H1 (cell line): ENCODE results near the gene FHAD1. TPM values are rescaled to one million over a fixed set of nuclear protein-coding genes. Genes with fewer than 3 reads are reported as not detected.

Experiments used
- CTCF ChIA-PET: fragments of 300-600 bp; sonication (Branson Sonifier 250); formaldehyde crosslinking; loops from one replicate; lab custom pipeline; 2021; ENCODE audit not compliant: partially characterized antibody; lab: Charles Lee
- POLR2A ChIA-PET: fragments of 300-600 bp; sonication (Branson Sonifier 250); formaldehyde crosslinking; loops from one replicate; lab custom pipeline; 2021; ENCODE audit warnings: inconsistent platforms; ENCODE audit not compliant: partially characterized antibody; lab: Charles Lee
- DNase-seq, 2 experiments: peaks; one replicate each; pipeline versions ENCODE4 v3.0.0 to v3.0.0-alpha.2; 2010 to 2022; ENCODE audit warnings: low spot score in 2 of 2, low read depth in 1 of 2, mixed read lengths in 1 of 2
- FAIRE-seq: peaks from 2 replicates; lab custom pipeline; 2011; peaks lifted over from hg19 to GRCh38; lab: Jason Lieb, UNC
- H2AFZ ChIP-seq: 2 replicates; pipeline ENCODE4 v1.8.1; 2012; ENCODE audit warnings: low read length, inconsistent platforms
- H2AK5ac ChIP-seq: 2 replicates; pipeline ENCODE4 v1.6.1; 2013; ENCODE audit warnings: low read depth, low read length
- H2BK120ac ChIP-seq: replicated peaks from 2 replicates; pipeline ENCODE3; 2013; ENCODE audit warnings: low read depth, low read length, inconsistent platforms
- H2BK12ac ChIP-seq: 2 replicates; pipeline ENCODE4 v1.6.1; 2013; ENCODE audit warnings: low read depth, low read length
- H2BK15ac ChIP-seq: 2 replicates; pipeline ENCODE4 v1.6.1; 2013; ENCODE audit warnings: low read length
- H2BK20ac ChIP-seq: 2 replicates; pipeline ENCODE4 v1.6.1; 2013; ENCODE audit warnings: low read length
- H2BK5ac ChIP-seq: 2 replicates; pipeline ENCODE4 v1.6.1; 2013; ENCODE audit warnings: low read depth, low read length
- H3K14ac ChIP-seq: 2 replicates; pipeline ENCODE4 v1.6.1; 2013; ENCODE audit warnings: inconsistent platforms; ENCODE audit not compliant: insufficient read length
- H3K18ac ChIP-seq: 2 replicates; pipeline ENCODE4 v1.6.1; 2013; ENCODE audit warnings: low read length; ENCODE audit errors: extremely low read depth
- H3K23ac ChIP-seq: 2 replicates; pipeline ENCODE4 v1.6.1; 2013; ENCODE audit warnings: inconsistent platforms; ENCODE audit not compliant: insufficient read length
- H3K23me2 ChIP-seq: 2 replicates; pipeline ENCODE4 v1.6.1; 2013; ENCODE audit warnings: low read depth, low read length
- H3K27ac ChIP-seq: 2 replicates; pipeline ENCODE4 v1.6.1; 2011; ENCODE audit warnings: low read depth, low read length, inconsistent platforms
- H3K27me3 ChIP-seq, 4 experiments: replicated peaks in 1 of 4; 1 replicate in 1 of 4; 2 replicates in 3 of 4; pipeline versions ENCODE4 v1.6.1 to v1.8.1; 2011 to 2013; ENCODE audit warnings: low read length in 3 of 4, mild to moderate bottlenecking in 3 of 4, inconsistent platforms in 2 of 4, mixed read lengths in 2 of 4, moderate library complexity in 1 of 4; ENCODE audit not compliant: control insufficient read depth in 3 of 4, insufficient read depth in 3 of 4; ENCODE audit errors: extremely low read depth in 1 of 4
- H3K36me3 ChIP-seq, 4 experiments: 2 replicates each; pipeline versions ENCODE4 v1.6.1 to v1.8.1; 2011 to 2013; ENCODE audit warnings: mild to moderate bottlenecking in 4 of 4, low read length in 3 of 4, moderate library complexity in 2 of 4, control low read depth in 1 of 4, inconsistent platforms in 1 of 4; ENCODE audit not compliant: insufficient read depth in 4 of 4, control insufficient read depth in 2 of 4
- H3K4ac ChIP-seq: replicated peaks from 2 replicates; pipeline ENCODE3; 2013; ENCODE audit warnings: low read length, low read depth, mixed read lengths, inconsistent platforms; ENCODE audit not compliant: insufficient read length
- H3K4me1 ChIP-seq, 4 experiments: replicated peaks in 1 of 4; 1 replicate in 1 of 4; 2 replicates in 3 of 4; pipeline versions ENCODE4 v1.6.1 to v1.8.1; 2011 to 2013; ENCODE audit warnings: low read length in 3 of 4, inconsistent platforms in 2 of 4, mixed read lengths in 1 of 4; ENCODE audit not compliant: insufficient read depth in 4 of 4, control insufficient read depth in 3 of 4
- H3K4me2 ChIP-seq, 2 experiments: 2 replicates each; pipeline versions ENCODE4 v1.6.1 to v1.8.1; 2011 to 2013; ENCODE audit warnings: low read depth in 2 of 2, low read length in 2 of 2, control low read depth in 1 of 2, inconsistent platforms in 1 of 2, mild to moderate bottlenecking in 1 of 2; ENCODE audit not compliant: insufficient read depth in 1 of 2
- H3K4me3 ChIP-seq, 4 experiments: fragments of 200-600, 300-600 bp in 1 of 4; sonication (generic), shearing (Covaris generic), sonication (Bioruptor Twin) in 1 of 4; 2 replicates each; pipeline versions ENCODE4 v1.5.1 to v1.8.1; 2011 to 2016; ENCODE audit warnings: low read length in 4 of 4, low read depth in 3 of 4, control low read depth in 2 of 4, inconsistent platforms in 2 of 4, mild to moderate bottlenecking in 2 of 4, mixed read lengths in 1 of 4, moderate library complexity in 1 of 4; ENCODE audit not compliant: insufficient read depth in 2 of 4; ENCODE audit errors: extremely low read depth in 1 of 4
- H3K56ac ChIP-seq: replicated peaks from 2 replicates; pipeline ENCODE3; 2013; ENCODE audit warnings: low read depth, mild to moderate bottlenecking, mixed read lengths, low read length, inconsistent platforms; ENCODE audit not compliant: insufficient read length
- H3K79me1 ChIP-seq: 2 replicates; pipeline ENCODE4 v1.6.1; 2013; ENCODE audit warnings: low read depth, low read length, control low read depth
- H3K79me2 ChIP-seq, 2 experiments: 2 replicates each; pipeline versions ENCODE4 v1.6.1 to v1.8.1; 2012 to 2013; ENCODE audit warnings: low read length in 2 of 2, mild to moderate bottlenecking in 2 of 2, inconsistent platforms in 1 of 2; ENCODE audit not compliant: insufficient read depth in 2 of 2, control insufficient read depth in 1 of 2
- H3K9ac ChIP-seq, 4 experiments: replicated peaks in 1 of 4; 1 replicate in 1 of 4; 2 replicates in 3 of 4; pipeline versions ENCODE4 v1.6.1 to v1.8.1; 2011 to 2013; ENCODE audit warnings: low read depth in 3 of 4, low read length in 3 of 4, control low read depth in 2 of 4, mild to moderate bottlenecking in 2 of 4, moderate library complexity in 2 of 4, inconsistent platforms in 1 of 4; ENCODE audit errors: extremely low read depth in 1 of 4
- H3K9me3 ChIP-seq, 2 experiments: 2 replicates each; pipeline versions ENCODE4 v1.6.1 to v1.8.1; 2012 to 2013; ENCODE audit warnings: mild to moderate bottlenecking in 2 of 2, moderate library complexity in 2 of 2, control low read depth in 1 of 2, inconsistent platforms in 1 of 2, low read depth in 1 of 2, low read length in 1 of 2, mixed read lengths in 1 of 2; ENCODE audit not compliant: insufficient read depth in 2 of 2
- H4K20me1 ChIP-seq, 2 experiments: replicated peaks in 1 of 2; 2 replicates each; pipeline versions ENCODE3 to v1.8.1; 2011 to 2013; ENCODE audit warnings: inconsistent platforms in 2 of 2, low read length in 2 of 2, mild to moderate bottlenecking in 1 of 2; ENCODE audit not compliant: insufficient read depth in 2 of 2, control insufficient read depth in 1 of 2
- H4K5ac ChIP-seq: 2 replicates; pipeline ENCODE4 v1.6.1; 2013; ENCODE audit warnings: low read length, low read depth, mixed read lengths, inconsistent platforms; ENCODE audit not compliant: insufficient read length
- H4K8ac ChIP-seq: 2 replicates; pipeline ENCODE4 v1.8.0; 2013; ENCODE audit warnings: mild to moderate bottlenecking, moderate library complexity, low read length, inconsistent platforms; ENCODE audit not compliant: insufficient read depth; ENCODE audit errors: extremely low read depth
- H4K91ac ChIP-seq: replicated peaks from 2 replicates; pipeline ENCODE3; 2013; ENCODE audit warnings: low read length, mixed read lengths, inconsistent platforms; ENCODE audit not compliant: insufficient read length
- BCL11A ChIP-seq, 2 experiments: IDR thresholded peaks; one replicate each; pipeline ENCODE4 v1.6.1; 2011; ENCODE audit warnings: low read depth in 2 of 2, low read length in 2 of 2, mild to moderate bottlenecking in 2 of 2
- CTBP2 ChIP-seq: IDR thresholded peaks from 2 replicates; pipeline ENCODE4 v1.7.0; 2011; ENCODE audit warnings: borderline replicate concordance, mild to moderate bottlenecking, moderate library complexity, mixed read lengths, low read length; ENCODE audit not compliant: insufficient read depth, insufficient read length
- HDAC2 ChIP-seq, 2 experiments: fragments of 300-600 bp in 1 of 2; sonication (generic) in 1 of 2; IDR thresholded peaks; 2 replicates each; pipeline ENCODE4 v1.6.1; 2011 to 2012; ENCODE audit warnings: low read depth in 2 of 2, low read length in 2 of 2, mild to moderate bottlenecking in 2 of 2, moderate library complexity in 2 of 2, borderline replicate concordance in 1 of 2, inconsistent platforms in 1 of 2
- RNF2 ChIP-seq: fragments of 200-900, 300-1000 bp; sonication (generic); IDR thresholded peaks from 2 replicates; pipeline ENCODE4 v1.7.1; 2016; ENCODE audit warnings: borderline replicate concordance, low read depth, mild to moderate bottlenecking, antibody characterized with exemption, low read length; ENCODE audit not compliant: poor library complexity, severe bottlenecking; ENCODE audit errors: missing control alignments
- TAF7 ChIP-seq: optimal IDR thresholded peaks from 2 replicates; pipeline ENCODE3; 2011; ENCODE audit warnings: low read depth, mild to moderate bottlenecking, inconsistent platforms, low read length, moderate library complexity, borderline replicate concordance
- TBP ChIP-seq: IDR thresholded peaks from 2 replicates; pipeline ENCODE4 v1.6.1; 2011; ENCODE audit warnings: low read depth, low read length, improper control_type of control experiment
- TEAD4 ChIP-seq: IDR thresholded peaks from 2 replicates; pipeline ENCODE4 v1.6.1; 2012; ENCODE audit warnings: low read depth, low read length, inconsistent platforms, mixed read lengths
- ZNF274 ChIP-seq: IDR thresholded peaks from 2 replicates; pipeline ENCODE4 v1.7.0; 2012; ENCODE audit warnings: low read length, borderline replicate concordance; ENCODE audit errors: extremely low read depth
- WGBS, 2 experiments: shearing (Covaris generic) in 1 of 2; methylation state at CpG; one replicate each; pipeline versions ENCODE4 v1.1.6 to v1.1.7; 2013 to 2015; ENCODE audit warnings: low lambda C conversion rate in 2 of 2, mixed read lengths in 2 of 2, inconsistent platforms in 1 of 2, low coverage in 1 of 2, missing lambda C conversion rate in 1 of 2; ENCODE audit not compliant: insufficient replicate concordance in 2 of 2, insufficient coverage in 1 of 2, insufficient read length in 1 of 2; ENCODE audit errors: extremely low coverage in 1 of 2, missing lambda C conversion rate in 1 of 2; 5-methylcytosine and 5-hydroxymethylcytosine counted together
- polyA plus RNA-seq, 7 experiments: library from polyadenylated mRNA; depleted of rRNA in 3 of 7; stranded (reverse) in 5 of 7; unstranded in 2 of 7; fragments of >200 nt in 5 of 7; fragments of 200-250 nt in 2 of 7; gene quantifications; 1 replicate in 5 of 7; 2 replicates in 1 of 7; 4 replicates in 1 of 7; pipeline versions ENCODE4 v1.2.1 to v1.2.3, GENCODE V29; 2011 to 2013; ENCODE audit warnings: missing spikeins in 2 of 7, mixed read lengths in 2 of 7
- total RNA-seq: library from RNA; stranded (reverse); fragmentation: NEBNext Ultra II Directional; extraction: Animal tissue kit (Norgen Biotek cat#: 25700); gene quantifications from 2 replicates; pipeline ENCODE4 v1.2.1, GENCODE V29; 2021
- TF ChIP-seq, protein P1 (sequence below): IDR thresholded peaks from 2 replicates; pipeline ENCODE4 v1.6.1; 2012; ENCODE audit warnings: low read length, inconsistent platforms

FHAD1 gene
- total and polyA plus RNA-seq, 2 of the 8 experiments (the other 6 are each of a cell fraction or from before 2014, with no cell fraction given), result 0.39 to 0.69 TPM

DNA sequence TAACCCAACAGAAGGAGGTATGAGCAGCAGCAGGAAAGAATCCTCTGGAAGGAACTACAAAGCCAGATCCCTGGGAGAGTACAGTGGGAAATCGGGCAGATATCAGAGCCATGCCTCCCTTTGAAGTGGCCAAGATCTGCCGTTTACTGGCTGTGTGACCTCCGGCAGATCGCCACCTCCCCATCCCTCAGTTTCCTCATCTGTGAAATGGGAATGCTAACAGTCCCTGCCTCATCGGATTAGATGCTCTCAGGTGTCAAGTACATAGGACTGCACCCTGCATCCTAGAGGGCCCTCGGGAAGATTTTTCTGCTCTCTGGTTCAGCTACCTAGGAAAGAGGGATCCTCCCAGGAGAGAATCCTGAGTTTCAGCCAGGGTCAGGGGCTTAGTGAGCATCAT, 102.1 kb downstream of the FHAD1 start:
- Histone ChIP-seq H4K8ac (no peak overlapping the region), H3K79me2 (no peaks in the 10 kb centered on the region), H4K5ac (no peak overlapping the region), H2BK5ac (no peak overlapping the region), H2BK20ac (no peak overlapping the region), H2AK5ac (no peak overlapping the region), H3K4me2 (no peak overlapping the region), H3K4me1 (peaks cover 0 to 1% (median 0%) of the 10 kb centered on the region in 4 experiments; a peak in 2 of 7 replicates), H2BK12ac (no peak overlapping the region), H4K20me1 (no peaks in the 10 kb centered on the region), H3K27ac (no peak overlapping the region), H2AFZ (no peak overlapping the region), H3K23ac (no peak overlapping the region), H3K56ac (no peak overlapping the region), H3K4ac (no peak overlapping the region), H3K18ac (no peak overlapping the region), H3K9me3 (no peaks in the 10 kb centered on the region), H3K23me2 (no peaks in the 10 kb centered on the region), H3K36me3 (no peaks in the 10 kb centered on the region), H3K27me3 (0 out of 7 replicates have a peak, but pooled peaks cover 0 to 3% (median 0%) of the 10 kb centered on the region in 4 experiments), H3K14ac (no peak overlapping the region), H4K91ac (no peak overlapping the region), H3K4me3 (no peak overlapping the region), H3K79me1 (no peaks in the 10 kb centered on the region)
- DNase-seq (no peak), FAIRE-seq (no peak)
- WGBS, 2 experiments, result 85% methylated on average over 6 of the region's 6 CpGs; no CpG with 5 or more reads in 1 of the 2 experiments
- POLR2A ChIA-PET, result no interaction called here
- CTCF ChIA-PET, result no interaction called here
- TF ChIP-seq BCL11A (IDR thresholded peaks at IDR 0.05; ENCODE audit: low read depth in 2 of 2, low read length in 2 of 2) (no peak), ZNF274 (no peak), TEAD4 (no peak), RNF2 (no peak), HDAC2 (IDR thresholded peaks at IDR 0.05; ENCODE audit: borderline replicate concordance in 1 of 2, low read depth in 2 of 2, low read length in 2 of 2) (no peak), CTBP2 (no peak), TBP (no peak), TAF7 (no peak)
- TF ChIP-seq, protein P1, sequence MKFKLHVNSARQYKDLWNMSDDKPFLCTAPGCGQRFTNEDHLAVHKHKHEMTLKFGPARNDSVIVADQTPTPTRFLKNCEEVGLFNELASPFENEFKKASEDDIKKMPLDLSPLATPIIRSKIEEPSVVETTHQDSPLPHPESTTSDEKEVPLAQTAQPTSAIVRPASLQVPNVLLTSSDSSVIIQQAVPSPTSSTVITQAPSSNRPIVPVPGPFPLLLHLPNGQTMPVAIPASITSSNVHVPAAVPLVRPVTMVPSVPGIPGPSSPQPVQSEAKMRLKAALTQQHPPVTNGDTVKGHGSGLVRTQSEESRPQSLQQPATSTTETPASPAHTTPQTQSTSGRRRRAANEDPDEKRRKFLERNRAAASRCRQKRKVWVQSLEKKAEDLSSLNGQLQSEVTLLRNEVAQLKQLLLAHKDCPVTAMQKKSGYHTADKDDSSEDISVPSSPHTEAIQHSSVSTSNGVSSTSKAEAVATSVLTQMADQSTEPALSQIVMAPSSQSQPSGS, result no peak
- TF ChIP-seq, all 59 proteins: peak for 0
- Histone ChIP-seq H3K9ac (no peak overlapping the region; a peak in 1 of 7 replicates), H2BK120ac (no peak overlapping the region), H2BK15ac (no peak overlapping the region)
